ENCODE data around the gene KIR3DL3.
"Not testable (repeated sequence)": the region's sequence is repeated elsewhere in the genome, so short reads cannot be mapped to it uniquely, and the experiment has no call there.

GRCh38 chr19:54738306-54738705 lies 14.1 kb downstream of the KIR3DL3 start, which contains the start of gene KIR2DL3:
- TF ChIP-seq CTCF, POLR2A (IDR thresholded peaks at IDR 0.05): not testable (repeated sequence)

Data from testis (tissue), 2 donors.